Measurements from ENCODE around the gene STH. TPM values are rescaled to one million over a fixed set of nuclear protein-coding genes. Genes with fewer than 3 reads are reported as not detected.

The STH gene
- total and polyA plus RNA-seq, 10 of the 15 experiments (the other 5 are each of a cell fraction or from before 2014, with no cell fraction given): not detected

- no peak overlapping the region for H2AFZ ChIP-seq (ENCODE audit: control insufficient read depth, low read depth, low read length)
- DNase-seq (ENCODE audit: low read depth, low spot score): no peak
- ATAC-seq: no peak
- H3K4me1 ChIP-seq (ENCODE audit: control insufficient read depth, insufficient read depth, low read length): peaks cover 11% of the 10 kb centered on the region
- no peaks in the 10 kb centered on the region for H3K9me3 ChIP-seq (replicated peaks; ENCODE audit: control insufficient read depth, insufficient read depth, low read length)
- CTCF ChIA-PET: interaction anchor here (0.8 to 2.6 kb wide), 6 partner anchors 11 to 259 kb away, joined by 3 to 13 read pairs (median 4); no protein-coding TSS in a partner anchor
- no peaks in the 10 kb centered on the region for H3K79me2 ChIP-seq (ENCODE audit: control insufficient read depth, insufficient read depth, low read length)
- SMC1A ChIA-PET (ENCODE audit: uncharacterized antibody, unreplicated experiment): interaction anchor here (1.2 to 1.8 kb wide), 3 partner anchors 9 to 160 kb away, joined by 3 to 9 read pairs (median 3); no protein-coding TSS in a partner anchor
- H3K9ac ChIP-seq (ENCODE audit: control insufficient read depth, insufficient read depth, low read length): no peak overlapping the region
- H3K27me3 ChIP-seq (replicated peaks in 1 of 2; ENCODE audit: control insufficient read depth in 2 of 2, insufficient read depth in 2 of 2, low read length in 1 of 2): no peaks in the 10 kb centered on the region
- H3K4me2 ChIP-seq (ENCODE audit: control insufficient read depth, insufficient read depth): no peak overlapping the region
- 77% methylated on average over 4 of the region's 4 CpGs for WGBS (ENCODE audit: insufficient coverage, insufficient replicate concordance, low lambda C conversion rate, missing lambda C conversion rate)
- POLR2A ChIA-PET: interaction anchor here (0.6 to 1.1 kb wide), 2 partner anchors 118 to 177 kb away, joined by 3 read pairs; no protein-coding TSS in a partner anchor
- intact Hi-C loops (cut with micrococcal nuclease; ENCODE audit: unreplicated experiment): no loop called here
- H3K4me3 ChIP-seq: no peak overlapping the region
- no peak overlapping the region for H3K27ac ChIP-seq (ENCODE audit: control insufficient read depth, insufficient read depth)
- TF ChIP-seq SMAD1 (IDR thresholded peaks at IDR 0.05; ENCODE audit: low read depth, partially characterized antibody): no peak
- TF ChIP-seq ETV6 (conservative IDR thresholded peaks at IDR 0.05 in 1 of 2, IDR thresholded peaks at IDR 0.05 in 1 of 2; ENCODE audit: borderline replicate concordance in 1 of 2, low read depth in 1 of 2): no peak
- TF ChIP-seq PKNOX1 (IDR thresholded peaks at IDR 0.05): no peak
- TF ChIP-seq ZNF622 (IDR thresholded peaks at IDR 0.05): no peak
- no peak for TF ChIP-seq FOXM1 (IDR thresholded peaks at IDR 0.05; ENCODE audit: low read depth, low read length)
- no peak for TF ChIP-seq SRF (IDR thresholded peaks at IDR 0.05; ENCODE audit: low read depth in 2 of 2, low read length in 2 of 2)
- no peaks in the 10 kb centered on the region for H4K20me1 ChIP-seq (ENCODE audit: control insufficient read depth, insufficient read depth)
- in situ Hi-C loops (cut with MboI): no loop called here
- peaks cover 14 to 20% of the 10 kb centered on the region in 2 experiments; a peak in 3 of 4 replicates for H3K36me3 ChIP-seq (ENCODE audit: control insufficient read depth in 2 of 2, insufficient read depth in 2 of 2, low read length in 1 of 2)
- no peak for FAIRE-seq
- RAD21 ChIA-PET (ENCODE audit: unreplicated experiment): interaction anchor here (1.0 to 1.9 kb wide), 2 partner anchors 184 to 187 kb away, joined by 3 to 4 read pairs; no protein-coding TSS in a partner anchor
- BruUV-seq (replicated peaks): no TSS peak
Observed at GRCh38 chr17:46027976-46028325, 28.9 kb downstream of the STH start.

Data from GM12878 (cell line).